ENCODE data around the gene PRAMEF20. TPM values are rescaled to one million over a fixed set of nuclear protein-coding genes. Genes with fewer than 3 reads are reported as not detected.
"Not testable (repeated sequence)": the region's sequence is repeated elsewhere in the genome, so short reads cannot be mapped to it uniquely, and the experiment has no call there.

Gene PRAMEF20
- polyA plus RNA-seq (2013, experiment 1 of 2): not detected
- not detected for polyA plus RNA-seq (2013, experiment 2 of 2)

DNA sequence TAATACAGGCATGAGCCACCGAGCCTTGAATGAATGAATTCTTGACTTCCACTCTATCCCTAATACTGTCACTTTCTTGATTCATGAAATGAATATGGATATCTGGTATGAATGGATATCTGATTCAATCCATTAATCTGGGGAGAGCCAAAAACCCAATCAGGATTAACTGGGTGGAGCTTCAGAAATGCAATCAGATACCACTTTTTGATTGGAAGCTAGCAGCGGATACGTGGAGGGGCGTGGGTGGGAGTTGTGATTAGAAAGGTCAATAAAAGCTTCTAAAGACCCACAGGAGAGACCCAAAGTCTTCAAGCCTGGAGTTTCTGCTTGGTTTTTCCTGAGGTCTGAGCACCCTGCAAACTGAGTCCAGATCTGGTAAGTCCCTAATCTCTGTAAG is at the start of gene PRAMEF20:
TSS of gene PRAMEF20 (plus strand) at position 301 of the 400 bp plus-strand sequence. CDS start 5,905 bp downstream, outside the sequence.
- not testable (repeated sequence) for H2BK12ac ChIP-seq (ENCODE audit: low read length); H3K23ac ChIP-seq (ENCODE audit: low read depth, low read length, poor library complexity); DNase-seq (ENCODE audit: low spot score); H3K27me3 ChIP-seq (ENCODE audit: control insufficient read depth in 3 of 3, insufficient read depth in 3 of 3, low read depth in 1 of 3, low read length in 3 of 3); H3K4ac ChIP-seq (ENCODE audit: low read length); H3K4me1 ChIP-seq (ENCODE audit: control insufficient read depth in 2 of 2, insufficient read depth in 1 of 2, low read depth in 1 of 2, low read length in 2 of 2); H3K79me1 ChIP-seq (ENCODE audit: low read depth, low read length); H2BK5ac ChIP-seq (ENCODE audit: low read length); H3K4me2 ChIP-seq (ENCODE audit: insufficient read depth, low read length, poor library complexity, severe bottlenecking); H2BK15ac ChIP-seq (ENCODE audit: low read length); H4K8ac ChIP-seq (ENCODE audit: low read depth, low read length); H3K9me3 ChIP-seq (replicated peaks in 1 of 2; ENCODE audit: control insufficient read depth in 2 of 2, insufficient read depth in 1 of 2, low read depth in 1 of 2, low read length in 2 of 2); H3K27ac ChIP-seq (replicated peaks; ENCODE audit: low read length); H2AK5ac ChIP-seq (ENCODE audit: low read depth, low read length); H3K9ac ChIP-seq (ENCODE audit: low read depth, low read length, poor library complexity); H2BK120ac ChIP-seq (ENCODE audit: low read depth, low read length); H2AFZ ChIP-seq (ENCODE audit: low read length); H3K4me3 ChIP-seq (ENCODE audit: low read length in 2 of 2); H3K18ac ChIP-seq (ENCODE audit: low read length); H4K91ac ChIP-seq (ENCODE audit: low read depth, low read length, poor library complexity); H3K36me3 ChIP-seq (replicated peaks in 1 of 2; ENCODE audit: control insufficient read depth in 2 of 2, insufficient read depth in 2 of 2, low read length in 2 of 2); H3K14ac ChIP-seq (ENCODE audit: low read length)
- WGBS, 2 donors (ENCODE audit: extremely low coverage in 2 of 2, insufficient read length in 2 of 2, insufficient replicate concordance in 1 of 2): no CpG with 5 or more reads among the region's 4 CpGs

- H4K8ac ChIP-seq (ENCODE audit: low read depth, low read length); H3K18ac ChIP-seq (ENCODE audit: low read length); H3K9ac ChIP-seq (ENCODE audit: low read depth, low read length, poor library complexity); H3K27me3 ChIP-seq (ENCODE audit: control insufficient read depth in 3 of 3, insufficient read depth in 3 of 3, low read depth in 1 of 3, low read length in 3 of 3); H3K14ac ChIP-seq (ENCODE audit: low read length); DNase-seq (ENCODE audit: low spot score); H3K9me3 ChIP-seq (replicated peaks in 1 of 2; ENCODE audit: control insufficient read depth in 2 of 2, insufficient read depth in 1 of 2, low read depth in 1 of 2, low read length in 2 of 2); H2BK120ac ChIP-seq (ENCODE audit: low read depth, low read length); H3K79me1 ChIP-seq (ENCODE audit: low read depth, low read length); H3K4ac ChIP-seq (ENCODE audit: low read length); H3K4me2 ChIP-seq (ENCODE audit: insufficient read depth, low read length, poor library complexity, severe bottlenecking); H3K27ac ChIP-seq (replicated peaks; ENCODE audit: low read length); H3K4me3 ChIP-seq (ENCODE audit: low read length in 2 of 2); H2BK12ac ChIP-seq (ENCODE audit: low read length); H2AK5ac ChIP-seq (ENCODE audit: low read depth, low read length); H3K4me1 ChIP-seq (ENCODE audit: control insufficient read depth in 2 of 2, insufficient read depth in 1 of 2, low read depth in 1 of 2, low read length in 2 of 2); H2AFZ ChIP-seq (ENCODE audit: low read length); H2BK15ac ChIP-seq (ENCODE audit: low read length); H3K36me3 ChIP-seq (replicated peaks in 1 of 2; ENCODE audit: control insufficient read depth in 2 of 2, insufficient read depth in 2 of 2, low read length in 2 of 2); H2BK5ac ChIP-seq (ENCODE audit: low read length); H4K91ac ChIP-seq (ENCODE audit: low read depth, low read length, poor library complexity); H3K23ac ChIP-seq (ENCODE audit: low read depth, low read length, poor library complexity): not testable (repeated sequence)
- WGBS, 2 donors (ENCODE audit: extremely low coverage in 2 of 2, insufficient read length in 2 of 2, insufficient replicate concordance in 1 of 2): no CpG with 5 or more reads among the region's 7 CpGs
Measured at GRCh38 chr1:13362364-13362763, 47.9 kb upstream of the PRAMEF20 start.

- H3K9ac ChIP-seq (ENCODE audit: low read depth, low read length, poor library complexity); H3K27ac ChIP-seq (replicated peaks; ENCODE audit: low read length); H3K4ac ChIP-seq (ENCODE audit: low read length); H3K4me2 ChIP-seq (ENCODE audit: insufficient read depth, low read length, poor library complexity, severe bottlenecking); H2BK15ac ChIP-seq (ENCODE audit: low read length); H4K91ac ChIP-seq (ENCODE audit: low read depth, low read length, poor library complexity); H3K27me3 ChIP-seq (ENCODE audit: control insufficient read depth in 3 of 3, insufficient read depth in 3 of 3, low read depth in 1 of 3, low read length in 3 of 3); H2AFZ ChIP-seq (ENCODE audit: low read length); H2BK12ac ChIP-seq (ENCODE audit: low read length); H3K36me3 ChIP-seq (replicated peaks in 1 of 2; ENCODE audit: control insufficient read depth in 2 of 2, insufficient read depth in 2 of 2, low read length in 2 of 2); H3K14ac ChIP-seq (ENCODE audit: low read length); H3K79me1 ChIP-seq (ENCODE audit: low read depth, low read length); H2BK5ac ChIP-seq (ENCODE audit: low read length); H3K23ac ChIP-seq (ENCODE audit: low read depth, low read length, poor library complexity); DNase-seq (ENCODE audit: low spot score); H3K18ac ChIP-seq (ENCODE audit: low read length); H2BK120ac ChIP-seq (ENCODE audit: low read depth, low read length); H3K9me3 ChIP-seq (replicated peaks in 1 of 2; ENCODE audit: control insufficient read depth in 2 of 2, insufficient read depth in 1 of 2, low read depth in 1 of 2, low read length in 2 of 2); H4K8ac ChIP-seq (ENCODE audit: low read depth, low read length); H3K4me1 ChIP-seq (ENCODE audit: control insufficient read depth in 2 of 2, insufficient read depth in 1 of 2, low read depth in 1 of 2, low read length in 2 of 2); H3K4me3 ChIP-seq (ENCODE audit: low read length in 2 of 2); H2AK5ac ChIP-seq (ENCODE audit: low read depth, low read length): not testable (repeated sequence)
- no CpG with 5 or more reads among the region's 4 CpGs for WGBS, 2 donors (ENCODE audit: extremely low coverage in 2 of 2, insufficient read length in 2 of 2, insufficient replicate concordance in 1 of 2)
Measured at GRCh38 chr1:13364928-13365327, 45.3 kb upstream of the PRAMEF20 start.

DNA sequence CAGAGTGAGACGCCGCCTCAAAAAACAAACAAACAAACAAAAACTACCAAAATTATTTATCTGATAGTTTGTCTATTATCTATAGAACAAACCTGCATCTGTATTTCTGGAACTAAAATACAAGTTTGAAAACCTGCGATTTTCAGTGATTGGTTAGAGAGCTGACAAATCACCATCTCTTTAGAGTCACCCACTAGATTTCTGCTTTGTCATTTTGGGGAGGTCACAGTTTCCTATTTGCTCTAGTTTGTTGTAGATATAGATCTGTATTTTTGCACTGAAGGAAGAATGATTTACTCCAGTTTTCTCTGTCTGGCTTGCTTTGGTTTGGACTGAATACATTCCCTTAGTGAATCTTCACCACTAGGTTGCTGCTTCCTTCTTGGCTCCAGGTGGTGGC is 43.7 kb upstream of the PRAMEF20 start:
- H4K8ac ChIP-seq (ENCODE audit: low read depth, low read length); H4K91ac ChIP-seq (ENCODE audit: low read depth, low read length, poor library complexity): not testable (repeated sequence)

More for the DNA sequence above, 43.7 kb upstream of the PRAMEF20 start:
- not testable (repeated sequence) for H3K36me3 ChIP-seq (replicated peaks in 1 of 2; ENCODE audit: control insufficient read depth in 2 of 2, insufficient read depth in 2 of 2, low read length in 2 of 2); H3K79me1 ChIP-seq (ENCODE audit: low read depth, low read length); H2BK12ac ChIP-seq (ENCODE audit: low read length); H3K27ac ChIP-seq (replicated peaks; ENCODE audit: low read length); H3K4ac ChIP-seq (ENCODE audit: low read length); H2AFZ ChIP-seq (ENCODE audit: low read length); H3K18ac ChIP-seq (ENCODE audit: low read length); H3K9me3 ChIP-seq (replicated peaks in 1 of 2; ENCODE audit: control insufficient read depth in 2 of 2, insufficient read depth in 1 of 2, low read depth in 1 of 2, low read length in 2 of 2); DNase-seq (ENCODE audit: low spot score); H3K4me3 ChIP-seq (ENCODE audit: low read length in 2 of 2); H3K9ac ChIP-seq (ENCODE audit: low read depth, low read length, poor library complexity); H3K4me2 ChIP-seq (ENCODE audit: insufficient read depth, low read length, poor library complexity, severe bottlenecking); H3K4me1 ChIP-seq (ENCODE audit: control insufficient read depth in 2 of 2, insufficient read depth in 1 of 2, low read depth in 1 of 2, low read length in 2 of 2); H2AK5ac ChIP-seq (ENCODE audit: low read depth, low read length); H2BK15ac ChIP-seq (ENCODE audit: low read length); H3K23ac ChIP-seq (ENCODE audit: low read depth, low read length, poor library complexity); H3K14ac ChIP-seq (ENCODE audit: low read length); H2BK120ac ChIP-seq (ENCODE audit: low read depth, low read length); H3K27me3 ChIP-seq (ENCODE audit: control insufficient read depth in 3 of 3, insufficient read depth in 3 of 3, low read depth in 1 of 3, low read length in 3 of 3); H2BK5ac ChIP-seq (ENCODE audit: low read length)
- no CpG with 5 or more reads among the region's 3 CpGs for WGBS, 2 donors (ENCODE audit: extremely low coverage in 2 of 2, insufficient read length in 2 of 2, insufficient replicate concordance in 1 of 2)
